ENCODE measurements around the gene LAMB4.

- no peak for TF ChIP-seq RFX5 (IDR thresholded peaks at IDR 0.05; ENCODE audit: low read depth, low read length)
- no peak for TF ChIP-seq ELK1 (IDR thresholded peaks at IDR 0.05; ENCODE audit: borderline replicate concordance, low read depth, low read length)
- no peak for TF ChIP-seq CTCF (conservative IDR thresholded peaks at IDR 0.05; ENCODE audit: low read depth, low read length)
- no peak for TF ChIP-seq POLR2A (IDR thresholded peaks at IDR 0.05; ENCODE audit: low read depth, low read length)
- no peak for TF ChIP-seq MAFK (IDR thresholded peaks at IDR 0.05; ENCODE audit: low read depth, low read length)
- TF ChIP-seq CEBPB (IDR thresholded peaks at IDR 0.05; ENCODE audit: low read depth, low read length): no peak
- TF ChIP-seq RAD21 (IDR thresholded peaks at IDR 0.05; ENCODE audit: low read length): no peak
- no peak for TF ChIP-seq RCOR1 (IDR thresholded peaks at IDR 0.05; ENCODE audit: insufficient replicate concordance, low read length)
- TF ChIP-seq USF2 (IDR thresholded peaks at IDR 0.05; ENCODE audit: low read depth, low read length): no peak
- no peak for TF ChIP-seq MAZ (IDR thresholded peaks at IDR 0.05; ENCODE audit: borderline replicate concordance, low read depth, low read length)
- TF ChIP-seq SMC3 (IDR thresholded peaks at IDR 0.05; ENCODE audit: low read depth, low read length): no peak
Measured at GRCh38 chr7:108101759-108102158, 28.4 kb downstream of the LAMB4 start.
